A549 (cell line): ENCODE measurements around the gene ZSCAN30. TPM values are rescaled to one million over a fixed set of nuclear protein-coding genes. Genes with fewer than 3 reads are reported as not detected.

ENCODE experiments used
- ATAC-seq, 2 experiments: fragments of 200-7000 bp in 1 of 2; fragments of >200 bp in 1 of 2; cut with Nextera tagmentation in 1 of 2; cut with Tn5 transposase in 1 of 2; 3 replicates each; pipeline versions ENCODE4 v1.8.0 to v1.9.1; 2018 to 2020; ENCODE audit warnings: mild to moderate bottlenecking in 1 of 2, moderate library complexity in 1 of 2
- CTCF ChIA-PET: fragments of 300-600 bp; sonication (Branson Sonifier 250); formaldehyde crosslinking; extraction: SDS; loops from one replicate; lab custom pipeline; 2021; ENCODE audit warnings: antibody characterized with exemption, inconsistent platforms; lab: Yijun Ruan, JAX
- POLR2A ChIA-PET: fragments of 350-600 bp; formaldehyde crosslinking; extraction: SDS; loops from one replicate; lab custom pipeline; 2021; ENCODE audit warnings: antibody characterized with exemption, inconsistent platforms; lab: Yijun Ruan, JAX
- DNase-seq, 2 experiments: peaks; one replicate each; pipeline versions ENCODE4 v3.0.0 to v3.0.0-alpha.2; 2011 to 2016; ENCODE audit warnings: low read depth in 1 of 2, low spot score in 1 of 2
- FAIRE-seq: peaks from 2 replicates; lab custom pipeline; 2011; peaks lifted over from hg19 to GRCh38; lab: Jason Lieb, UNC
- H3K27ac ChIP-seq, 2 experiments: fragments of >200 bp; sonication (Bioruptor Twin); formaldehyde crosslinking; 3 replicates each; pipeline ENCODE4 v1.5.1; 2016 to 2017
- H3K4me1 ChIP-seq: fragments of >200 bp; sonication (Bioruptor Twin); formaldehyde crosslinking; 3 replicates; pipeline ENCODE4 v1.6.1; 2016
- H3K4me2 ChIP-seq: fragments of >200 bp; sonication (Bioruptor Twin); formaldehyde crosslinking; 3 replicates; pipeline ENCODE4 v1.6.1; 2016
- H3K4me3 ChIP-seq: fragments of >200 bp; sonication (Bioruptor Twin); formaldehyde crosslinking; 3 replicates; pipeline ENCODE4 v1.5.1; 2016
- H3K9me3 ChIP-seq: fragments of >200 bp; sonication (Bioruptor Twin); formaldehyde crosslinking; 3 replicates; pipeline ENCODE4 v1.6.1; 2016
- ATOH8 ChIP-seq: fragments of 250-450 bp; sonication (Bioruptor Pico); IDR thresholded peaks from 2 replicates; pipeline ENCODE4 v1.5.0; 2020; ENCODE audit warnings: low read depth, mild to moderate bottlenecking, moderate library complexity
- BCL3 ChIP-seq: fragments of >200 bp; sonication (Bioruptor Twin); formaldehyde crosslinking; IDR thresholded peaks from 3 replicates; pipeline ENCODE4 v1.6.1; 2016
- BHLHE40 ChIP-seq: IDR thresholded peaks from 2 replicates; pipeline ENCODE4 v1.6.1; 2012; ENCODE audit warnings: low read depth, low read length, inconsistent platforms
- CHD4 ChIP-seq: fragments of 200-600 bp; sonication (generic); IDR thresholded peaks from 2 replicates; pipeline ENCODE4 v1.6.1; 2016; ENCODE audit warnings: antibody characterized with exemption, mild to moderate bottlenecking, borderline replicate concordance
- ESRRA ChIP-seq: fragments of 150-350 bp; IDR thresholded peaks from 2 replicates; pipeline ENCODE4 v1.6.1; 2014; ENCODE audit warnings: mild to moderate bottlenecking, low read length, borderline replicate concordance
- FOSB ChIP-seq: fragments of 250-450 bp; sonication (Bioruptor Pico); IDR thresholded peaks from 2 replicates; pipeline ENCODE4 v1.5.0; 2020; ENCODE audit warnings: mild to moderate bottlenecking, moderate library complexity
- FOSL2 ChIP-seq, 2 experiments: fragments of 450-650 bp in 1 of 2; fragments of >200 bp in 1 of 2; sonication (Bioruptor Twin) in 1 of 2; formaldehyde crosslinking; IDR thresholded peaks; 2 replicates each; pipeline versions ENCODE4 v1.5.0 to v1.6.1; 2016 to 2020; ENCODE audit warnings: mild to moderate bottlenecking in 1 of 2, moderate library complexity in 1 of 2
- FOXS1 ChIP-seq: fragments of 250-450 bp; sonication (Bioruptor Pico); IDR thresholded peaks from 2 replicates; pipeline ENCODE4 v1.5.0; 2020; ENCODE audit warnings: mild to moderate bottlenecking, moderate library complexity
- GATA3 ChIP-seq: IDR thresholded peaks from 2 replicates; pipeline ENCODE4 v1.6.1; 2012; ENCODE audit warnings: borderline replicate concordance
- HEYL ChIP-seq: fragments of 250-450 bp; sonication (Bioruptor Pico); IDR thresholded peaks from 2 replicates; pipeline ENCODE4 v1.8.0; 2021; ENCODE audit warnings: mild to moderate bottlenecking, moderate library complexity
- HOXB13 ChIP-seq: fragments of 250-450 bp; sonication (Bioruptor Pico); IDR thresholded peaks from 2 replicates; pipeline ENCODE4 v1.5.0; 2020; ENCODE audit warnings: low read depth, mild to moderate bottlenecking, moderate library complexity
- HOXB5 ChIP-seq: fragments of 250-450 bp; sonication (Bioruptor Pico); IDR thresholded peaks from 2 replicates; pipeline ENCODE4 v1.5.0; 2020; ENCODE audit warnings: mild to moderate bottlenecking, moderate library complexity
- MAFK ChIP-seq: fragments of 450-650 bp; IDR thresholded peaks from 2 replicates; pipeline ENCODE4 v1.6.1; 2014; ENCODE audit not compliant: partially characterized antibody
- MAZ ChIP-seq: fragments of 150-350 bp; IDR thresholded peaks from 2 replicates; pipeline ENCODE4 v1.6.1; 2014; ENCODE audit warnings: antibody characterized with exemption, low read depth, low read length, borderline replicate concordance
- MYC ChIP-seq: IDR thresholded peaks from 2 replicates; pipeline ENCODE4 v1.6.1; 2012; ENCODE audit warnings: mild to moderate bottlenecking, inconsistent platforms, low read length, improper control_type of control experiment, borderline replicate concordance
- NPAS2 ChIP-seq: fragments of 250-450 bp; sonication (Bioruptor Pico); IDR thresholded peaks from 2 replicates; pipeline ENCODE4 v1.8.0; 2022; ENCODE audit warnings: mild to moderate bottlenecking, moderate library complexity, borderline replicate concordance
- RAD21 ChIP-seq, 2 experiments: fragments of >200 bp in 1 of 2; sonication (Bioruptor Twin) in 1 of 2; formaldehyde crosslinking in 1 of 2; IDR thresholded peaks in 1 of 2; conservative IDR thresholded peaks in 1 of 2; 2 replicates in 1 of 2; 3 replicates in 1 of 2; pipeline ENCODE4 v1.6.1; 2012 to 2018; ENCODE audit warnings: inconsistent platforms in 1 of 2
- RFX5 ChIP-seq: fragments of 450-650 bp; IDR thresholded peaks from 2 replicates; pipeline ENCODE4 v1.7.1; 2014; ENCODE audit warnings: antibody characterized with exemption, mild to moderate bottlenecking, moderate library complexity
- SMC3 ChIP-seq: fragments of >200 bp; sonication (Bioruptor Twin); formaldehyde crosslinking; IDR thresholded peaks from 3 replicates; pipeline ENCODE4 v1.6.1; 2018; ENCODE audit warnings: inconsistent platforms
- SREBF2 ChIP-seq: fragments of 450-650 bp; IDR thresholded peaks from 2 replicates; pipeline ENCODE4 v1.6.1; 2014; ENCODE audit warnings: mild to moderate bottlenecking, moderate library complexity
- TFCP2L1 ChIP-seq: fragments of 250-450 bp; sonication (Bioruptor Pico); IDR thresholded peaks from 2 replicates; pipeline ENCODE4 v1.5.0; 2021; ENCODE audit warnings: mild to moderate bottlenecking
- ZFP36 ChIP-seq: fragments of 450-650 bp; IDR thresholded peaks from 2 replicates; pipeline ENCODE4 v1.6.1; 2014; ENCODE audit warnings: borderline replicate concordance; ENCODE audit not compliant: partially characterized antibody
- WGBS: methylation state at CpG from one replicate; pipeline ENCODE4 v1.1.6; 2017; ENCODE audit errors: missing lambda C conversion rate; 5-methylcytosine and 5-hydroxymethylcytosine counted together
- polyA plus RNA-seq, 4 experiments: library from polyadenylated mRNA; depleted of rRNA in 3 of 4; stranded (reverse); fragments of >200 nt; fragmentation: RNase III in 1 of 4; extraction: RNeasy Plus Mini Kit Qiagen cat#74134 plus additional on column Dnase treatment in 1 of 4; gene quantifications; 2 replicates in 3 of 4; 3 replicates in 1 of 4; pipeline ENCODE4 v1.2.3, GENCODE V29; 2011 to 2017
- TF ChIP-seq, protein P1 (sequence below): fragments of 250-450 bp; sonication (Bioruptor Pico); IDR thresholded peaks from 2 replicates; pipeline ENCODE4 v1.5.0; 2021; ENCODE audit warnings: mild to moderate bottlenecking, moderate library complexity, borderline replicate concordance
- TF ChIP-seq, protein P2 (sequence below): IDR thresholded peaks from 2 replicates; pipeline ENCODE4 v1.6.1; 2012; ENCODE audit warnings: low read depth, borderline replicate concordance
- TF ChIP-seq, protein P3 (sequence below): fragments of 450-650 bp; IDR thresholded peaks from 2 replicates; pipeline ENCODE4 v1.6.1; 2014; ENCODE audit warnings: antibody characterized with exemption
- TF ChIP-seq, protein P4 (sequence below): IDR thresholded peaks from 2 replicates; pipeline ENCODE4 v1.6.1; 2012

The ZSCAN30 gene
- polyA plus RNA-seq, 2 of the 4 experiments (the other 2 are of a cell fraction) = 2.9 to 3.0 TPM

DNA sequence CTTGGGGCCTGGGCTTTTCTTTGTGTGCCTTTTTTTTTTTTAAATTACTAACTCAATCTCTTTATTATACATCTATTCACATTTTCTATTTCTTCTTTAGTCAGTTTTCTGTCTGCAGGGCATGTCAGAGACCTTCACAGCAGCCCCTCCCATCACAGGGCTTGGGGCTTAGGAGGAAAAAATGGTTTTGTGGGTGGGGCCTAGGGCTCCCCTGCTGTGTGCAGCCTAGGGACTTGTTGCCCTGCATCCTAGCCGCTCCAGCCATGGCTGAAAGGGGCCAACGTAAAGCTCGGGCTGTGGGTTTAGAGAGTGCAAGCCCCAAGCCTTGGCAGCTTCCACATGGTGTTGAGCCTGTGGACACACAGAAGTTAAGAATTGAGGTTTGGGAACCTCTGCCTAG, 13.8 kb downstream of the ZSCAN30 start:
- FAIRE-seq (no peak), ATAC-seq (no peak), DNase-seq (no peak)
- Histone ChIP-seq H3K4me3 (no peak overlapping the region), H3K9me3 (peaks cover 15% of the 10 kb centered on the region; the same call in 2 of the 3 replicates), H3K27ac (no peak overlapping the region), H3K4me1 (no peaks in the 10 kb centered on the region), H3K4me2 (no peak overlapping the region)
- no CpG with 5 or more reads among the region's 3 CpGs for WGBS
- ChIA-PET POLR2A (no interaction called here), CTCF (no interaction called here)
- TF ChIP-seq, protein P1, sequence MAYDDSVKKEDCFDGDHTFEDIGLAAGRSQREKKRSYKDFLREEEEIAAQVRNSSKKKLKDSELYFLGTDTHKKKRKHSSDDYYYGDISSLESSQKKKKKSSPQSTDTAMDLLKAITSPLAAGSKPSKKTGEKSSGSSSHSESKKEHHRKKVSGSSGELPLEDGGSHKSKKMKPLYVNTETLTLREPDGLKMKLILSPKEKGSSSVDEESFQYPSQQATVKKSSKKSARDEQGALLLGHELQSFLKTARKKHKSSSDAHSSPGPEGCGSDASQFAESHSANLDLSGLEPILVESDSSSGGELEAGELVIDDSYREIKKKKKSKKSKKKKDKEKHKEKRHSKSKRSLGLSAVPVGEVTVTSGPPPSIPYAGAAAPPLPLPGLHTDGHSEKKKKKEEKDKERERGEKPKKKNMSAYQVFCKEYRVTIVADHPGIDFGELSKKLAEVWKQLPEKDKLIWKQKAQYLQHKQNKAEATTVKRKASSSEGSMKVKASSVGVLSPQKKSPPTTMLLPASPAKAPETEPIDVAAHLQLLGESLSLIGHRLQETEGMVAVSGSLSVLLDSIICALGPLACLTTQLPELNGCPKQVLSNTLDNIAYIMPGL (CRISPR knock-in tag) = no peak
- TF ChIP-seq ZFP36 (no peak), FOSB (CRISPR knock-in tag) (no peak), RAD21 (conservative IDR thresholded peaks at IDR 0.05 in 1 of 2, IDR thresholded peaks at IDR 0.05 in 1 of 2) (no peak), HEYL (CRISPR knock-in tag) (no peak), FOSL2 (IDR thresholded peaks at IDR 0.05) (no peak), FOSL2 (CRISPR knock-in tag; IDR thresholded peaks at IDR 0.05) (no peak), MYC (no peak), FOXS1 (no peak), HOXB13 (no peak), MAZ (no peak), CHD4 (no peak)
- TF ChIP-seq, protein P2, sequence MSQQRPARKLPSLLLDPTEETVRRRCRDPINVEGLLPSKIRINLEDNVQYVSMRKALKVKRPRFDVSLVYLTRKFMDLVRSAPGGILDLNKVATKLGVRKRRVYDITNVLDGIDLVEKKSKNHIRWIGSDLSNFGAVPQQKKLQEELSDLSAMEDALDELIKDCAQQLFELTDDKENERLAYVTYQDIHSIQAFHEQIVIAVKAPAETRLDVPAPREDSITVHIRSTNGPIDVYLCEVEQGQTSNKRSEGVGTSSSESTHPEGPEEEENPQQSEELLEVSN = no peak
- TF ChIP-seq, protein P3, sequence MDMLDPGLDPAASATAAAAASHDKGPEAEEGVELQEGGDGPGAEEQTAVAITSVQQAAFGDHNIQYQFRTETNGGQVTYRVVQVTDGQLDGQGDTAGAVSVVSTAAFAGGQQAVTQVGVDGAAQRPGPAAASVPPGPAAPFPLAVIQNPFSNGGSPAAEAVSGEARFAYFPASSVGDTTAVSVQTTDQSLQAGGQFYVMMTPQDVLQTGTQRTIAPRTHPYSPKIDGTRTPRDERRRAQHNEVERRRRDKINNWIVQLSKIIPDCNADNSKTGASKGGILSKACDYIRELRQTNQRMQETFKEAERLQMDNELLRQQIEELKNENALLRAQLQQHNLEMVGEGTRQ = no peak

DNA sequence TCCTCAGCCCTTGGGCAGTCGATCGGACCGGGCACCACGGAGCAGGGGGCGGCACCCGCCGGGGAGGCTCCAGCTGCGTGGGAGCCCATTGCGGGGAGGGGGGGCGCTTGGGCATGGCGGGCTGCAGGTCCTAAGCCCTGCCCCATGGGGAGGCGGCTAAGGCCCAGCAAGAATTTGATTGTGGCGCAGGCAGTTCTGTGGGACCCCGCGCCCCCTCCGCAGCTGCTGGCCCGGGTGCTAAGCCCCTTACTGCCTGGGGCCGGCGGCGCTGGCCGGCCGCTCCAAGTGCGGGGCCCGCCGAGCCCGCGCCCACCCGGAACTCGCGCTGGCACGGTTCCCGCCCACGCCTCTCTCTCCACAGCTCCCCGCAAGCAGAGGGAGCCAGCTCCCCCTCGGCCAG, 18.4 kb downstream of the ZSCAN30 start:
- Histone ChIP-seq H3K27ac (no peak overlapping the region), H3K4me2 (no peak overlapping the region), H3K4me3 (no peak overlapping the region), H3K4me1 (no peaks in the 10 kb centered on the region), H3K9me3 (peaks cover 7% of the 10 kb centered on the region; the same call in 2 of the 3 replicates)
- ATAC-seq = no peak
- FAIRE-seq = no peak
- POLR2A ChIA-PET = no interaction called here
- WGBS = 90% methylated on average over 12 of the region's 35 CpGs
- no peak for DNase-seq
- CTCF ChIA-PET = no interaction called here
- TF ChIP-seq TFCP2L1 (CRISPR knock-in tag) (no peak), NPAS2 (CRISPR knock-in tag) (no peak), FOSL2 (IDR thresholded peaks at IDR 0.05) (no peak), FOSL2 (CRISPR knock-in tag; IDR thresholded peaks at IDR 0.05) (no peak), SREBF2 (no peak), GATA3 (no peak), BCL3 (no peak), ZFP36 (no peak), ATOH8 (CRISPR knock-in tag) (no peak), FOXS1 (no peak), SMC3 (no peak), ESRRA (no peak), HOXB5 (CRISPR knock-in tag) (no peak), MAZ (no peak), FOSB (CRISPR knock-in tag) (no peak), RFX5 (no peak), BHLHE40 (no peak), MAFK (no peak)
- TF ChIP-seq, protein P3 = no peak
- TF ChIP-seq, protein P4, sequence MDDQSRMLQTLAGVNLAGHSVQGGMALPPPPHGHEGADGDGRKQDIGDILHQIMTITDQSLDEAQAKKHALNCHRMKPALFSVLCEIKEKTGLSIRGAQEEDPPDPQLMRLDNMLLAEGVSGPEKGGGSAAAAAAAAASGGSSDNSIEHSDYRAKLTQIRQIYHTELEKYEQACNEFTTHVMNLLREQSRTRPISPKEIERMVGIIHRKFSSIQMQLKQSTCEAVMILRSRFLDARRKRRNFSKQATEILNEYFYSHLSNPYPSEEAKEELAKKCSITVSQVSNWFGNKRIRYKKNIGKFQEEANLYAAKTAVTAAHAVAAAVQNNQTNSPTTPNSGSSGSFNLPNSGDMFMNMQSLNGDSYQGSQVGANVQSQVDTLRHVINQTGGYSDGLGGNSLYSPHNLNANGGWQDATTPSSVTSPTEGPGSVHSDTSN = no peak
- TF ChIP-seq, all 56 proteins: peak for 0
